Smooth muscle cell (in vitro differentiated cells): ENCODE measurements around the gene SPI1. TPM values are rescaled to one million over a fixed set of nuclear protein-coding genes. Genes with fewer than 3 reads are reported as not detected.

ENCODE experiments used
- DNase-seq: peaks from one replicate; lab custom pipeline; 2025; ENCODE audit not compliant: unreplicated experiment; lab: John Stamatoyannopoulos, UW
- H2AFZ ChIP-seq: fragments of 200-600 bp; sonication (generic); 2 replicates; pipeline ENCODE4 v1.6.0; 2016; ENCODE audit warnings: antibody characterized with exemption, low read depth, mild to moderate bottlenecking
- H3F3A ChIP-seq: fragments of 200-600 bp; sonication (generic); 2 replicates; pipeline ENCODE4 v1.6.0; 2017; ENCODE audit warnings: antibody characterized with exemption, low read depth
- H3K27ac ChIP-seq: fragments of 200-600 bp; sonication (generic); 2 replicates; pipeline ENCODE4 v1.5.1; 2016; ENCODE audit warnings: low read depth, mild to moderate bottlenecking
- H3K27me3 ChIP-seq: fragments of 200-600 bp; sonication (generic); 2 replicates; pipeline ENCODE4 v1.6.1; 2016; ENCODE audit warnings: low read depth, mild to moderate bottlenecking
- H3K36me3 ChIP-seq: fragments of 200-600 bp; sonication (generic); 2 replicates; pipeline ENCODE4 v1.5.1; 2016; ENCODE audit warnings: low read depth
- H3K4me1 ChIP-seq: fragments of 200-600 bp; sonication (generic); 2 replicates; pipeline ENCODE4 v1.5.1; 2016; ENCODE audit warnings: low read depth
- H3K4me2 ChIP-seq: fragments of 200-600 bp; sonication (generic); 2 replicates; pipeline ENCODE4 v1.6.0; 2016; ENCODE audit warnings: mild to moderate bottlenecking
- H3K4me3 ChIP-seq: fragments of 200-600 bp; sonication (generic); 2 replicates; pipeline ENCODE4 v1.5.1; 2016; ENCODE audit warnings: mild to moderate bottlenecking
- H3K79me2 ChIP-seq: fragments of 200-600 bp; sonication (generic); 2 replicates; pipeline ENCODE4 v1.6.0; 2016; ENCODE audit warnings: low read depth, mild to moderate bottlenecking
- H3K9ac ChIP-seq: fragments of 200-600 bp; sonication (generic); 2 replicates; pipeline ENCODE4 v1.6.0; 2016; ENCODE audit warnings: low read depth
- H3K9me3 ChIP-seq: fragments of 200-600 bp; sonication (generic); replicated peaks from 2 replicates; pipeline ENCODE4 v1.5.1; 2016; ENCODE audit warnings: low read depth
- H4K20me1 ChIP-seq: fragments of 200-600 bp; sonication (generic); 2 replicates; pipeline ENCODE4 v1.6.0; 2016; ENCODE audit warnings: low read depth
- WGBS: methylation state at CpG from one replicate; pipeline ENCODE4 v1.1.7; 2016; ENCODE audit warnings: low lambda C conversion rate; 5-methylcytosine and 5-hydroxymethylcytosine counted together
- polyA plus RNA-seq: library from polyadenylated mRNA; unstranded; fragments of >200 nt; fragmentation: Nextera tagmentation; extraction: Ambion mirVana; gene quantifications from 2 replicates; pipeline ENCODE4 v1.2.1, GENCODE V29; 2016
- total RNA-seq: library from RNA; depleted of rRNA; stranded (reverse); fragments of >200 nt; gene quantifications from 2 replicates; pipeline ENCODE4 v1.2.3, GENCODE V29; 2014
- TF ChIP-seq, protein P1 (sequence below): fragments of 200-600 bp; sonication (generic); IDR thresholded peaks from 2 replicates; pipeline ENCODE4 v1.5.1; 2017; ENCODE audit warnings: borderline replicate concordance, mild to moderate bottlenecking, antibody characterized with exemption; ENCODE audit not compliant: insufficient read depth, poor library complexity, severe bottlenecking

Gene SPI1
- total and polyA plus RNA-seq, 2 experiments from 2014 or later: not detected

DNA sequence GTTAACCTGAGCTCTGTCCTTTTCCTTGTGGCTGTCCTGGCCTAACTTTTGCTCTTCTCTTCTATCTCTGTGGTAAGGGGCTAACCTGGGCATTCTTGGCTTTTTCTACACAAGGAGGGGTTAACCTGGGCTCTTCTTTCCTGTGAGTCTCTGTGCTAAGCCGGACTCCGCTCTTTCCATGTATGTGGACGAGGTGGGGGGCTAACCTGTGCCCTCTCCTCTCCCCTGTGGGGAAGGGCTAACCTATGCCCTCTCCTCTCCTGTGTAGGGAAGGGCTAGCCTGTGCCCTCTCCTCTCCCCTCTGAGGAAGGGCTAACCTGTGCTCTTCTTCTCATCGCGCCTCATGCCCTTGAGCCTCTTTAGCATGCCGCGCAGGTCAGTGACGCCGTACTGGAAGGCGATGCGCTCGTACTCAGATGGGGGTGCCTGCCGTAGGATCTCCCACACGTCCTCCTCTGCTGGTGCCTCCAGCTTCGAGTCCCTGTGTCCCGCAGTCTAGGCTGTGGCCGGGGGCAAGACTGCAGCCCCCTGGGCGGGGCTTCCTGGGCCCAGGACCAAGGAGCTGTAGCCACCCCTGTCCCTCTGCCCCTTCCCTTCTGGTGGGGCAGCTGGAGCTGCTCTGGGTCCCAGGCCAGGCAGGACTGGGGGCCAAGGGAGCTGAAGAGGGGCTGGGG is 32.3 kb downstream of the SPI1 start:
- no peaks in the 10 kb centered on the region for H3K79me2 ChIP-seq
- no peaks in the 10 kb centered on the region for H3K36me3 ChIP-seq
- no peak overlapping the region for H3K27ac ChIP-seq
- TF ChIP-seq, protein P1, sequence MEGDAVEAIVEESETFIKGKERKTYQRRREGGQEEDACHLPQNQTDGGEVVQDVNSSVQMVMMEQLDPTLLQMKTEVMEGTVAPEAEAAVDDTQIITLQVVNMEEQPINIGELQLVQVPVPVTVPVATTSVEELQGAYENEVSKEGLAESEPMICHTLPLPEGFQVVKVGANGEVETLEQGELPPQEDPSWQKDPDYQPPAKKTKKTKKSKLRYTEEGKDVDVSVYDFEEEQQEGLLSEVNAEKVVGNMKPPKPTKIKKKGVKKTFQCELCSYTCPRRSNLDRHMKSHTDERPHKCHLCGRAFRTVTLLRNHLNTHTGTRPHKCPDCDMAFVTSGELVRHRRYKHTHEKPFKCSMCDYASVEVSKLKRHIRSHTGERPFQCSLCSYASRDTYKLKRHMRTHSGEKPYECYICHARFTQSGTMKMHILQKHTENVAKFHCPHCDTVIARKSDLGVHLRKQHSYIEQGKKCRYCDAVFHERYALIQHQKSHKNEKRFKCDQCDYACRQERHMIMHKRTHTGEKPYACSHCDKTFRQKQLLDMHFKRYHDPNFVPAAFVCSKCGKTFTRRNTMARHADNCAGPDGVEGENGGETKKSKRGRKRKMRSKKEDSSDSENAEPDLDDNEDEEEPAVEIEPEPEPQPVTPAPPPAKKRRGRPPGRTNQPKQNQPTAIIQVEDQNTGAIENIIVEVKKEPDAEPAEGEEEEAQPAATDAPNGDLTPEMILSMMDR: no peak
- H3K4me2 ChIP-seq: no peak overlapping the region
- H3K9me3 ChIP-seq: no peaks in the 10 kb centered on the region
- 93% methylated on average over 18 of the region's 18 CpGs for WGBS
- no peaks in the 10 kb centered on the region for H4K20me1 ChIP-seq
- H3K27me3 ChIP-seq: no peaks in the 10 kb centered on the region
- no peak overlapping the region for H3K4me3 ChIP-seq
- H2AFZ ChIP-seq: no peak overlapping the region
- no peak overlapping the region for H3K9ac ChIP-seq
- DNase-seq: no peak
- peaks cover 8% of the 10 kb centered on the region for H3K4me1 ChIP-seq
- no peaks in the 10 kb centered on the region for H3F3A ChIP-seq

DNA sequence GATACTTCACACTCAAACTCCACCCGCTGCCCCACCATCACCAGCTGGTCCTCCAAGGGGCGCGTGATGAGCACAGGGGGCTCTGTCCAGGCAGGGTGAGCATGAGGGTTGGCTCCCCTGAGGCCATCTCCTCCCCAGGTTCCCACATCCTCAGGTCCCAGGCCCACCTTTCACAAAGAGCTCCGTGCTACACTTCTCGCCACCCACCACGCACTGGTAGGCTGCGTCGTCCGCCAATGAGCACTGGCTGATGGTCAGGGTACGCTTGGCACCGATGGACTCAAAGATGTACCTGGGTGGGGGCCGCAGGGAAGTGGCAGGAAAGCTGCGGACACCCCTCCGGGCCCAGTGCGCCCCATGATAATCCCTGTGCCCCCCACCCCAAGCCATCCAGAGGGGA is 35.5 kb downstream of the SPI1 start:
- WGBS: 96% methylated on average over 15 of the region's 15 CpGs
- H3K4me1 ChIP-seq: peaks cover 8% of the 10 kb centered on the region

DNA sequence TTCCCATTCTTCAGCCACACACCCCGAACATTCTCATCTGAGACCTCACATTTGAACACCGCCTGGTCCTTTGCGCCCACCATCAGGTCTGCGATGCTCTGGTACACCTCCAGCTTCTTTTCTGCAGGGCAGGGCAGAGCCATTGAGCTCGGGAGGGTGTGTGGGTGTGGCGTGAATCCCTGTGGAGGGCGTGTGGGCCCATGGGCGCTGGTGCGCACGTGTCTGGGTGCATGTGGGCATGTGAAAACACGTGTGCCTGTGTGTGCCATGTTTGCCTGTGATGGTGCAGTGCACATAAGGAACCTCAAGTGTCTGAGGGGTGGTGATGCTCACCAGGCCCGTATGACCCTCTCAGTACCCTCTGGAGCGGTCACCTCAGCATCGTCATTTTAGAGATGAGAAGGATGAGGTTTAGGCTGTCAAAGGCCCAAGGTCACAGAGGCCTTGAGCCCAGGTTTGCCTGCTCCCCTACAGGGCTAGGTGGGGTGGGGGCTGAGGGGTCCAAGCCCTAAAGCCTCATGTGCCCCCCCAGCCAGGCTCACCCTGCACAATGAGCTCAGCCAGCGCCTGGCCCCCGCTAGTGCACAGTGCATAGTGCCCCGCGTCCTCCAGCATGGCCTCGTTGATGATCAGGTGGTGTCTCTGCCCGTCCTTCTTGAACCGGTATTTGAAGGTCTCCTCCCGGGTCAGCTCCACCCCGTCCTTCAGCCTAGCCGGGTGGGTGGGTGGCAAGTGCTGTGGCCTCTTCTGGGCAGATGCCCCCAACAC is 36.1 kb downstream of the SPI1 start:
- Histone ChIP-seq H2AFZ (no peak overlapping the region), H3K27ac (no peak overlapping the region), H3F3A (no peaks in the 10 kb centered on the region), H3K4me1 (peaks cover 8% of the 10 kb centered on the region), H3K27me3 (no peaks in the 10 kb centered on the region), H3K79me2 (no peaks in the 10 kb centered on the region), H3K9me3 (no peaks in the 10 kb centered on the region), H3K9ac (no peak overlapping the region), H3K4me2 (no peak overlapping the region), H4K20me1 (no peaks in the 10 kb centered on the region), H3K36me3 (no peaks in the 10 kb centered on the region), H3K4me3 (no peak overlapping the region)
- TF ChIP-seq, protein P1: no peak
- no peak for DNase-seq
- WGBS: 91% methylated on average over 24 of the region's 24 CpGs

More for the DNA sequence above, 35.5 kb downstream of the SPI1 start:
- no peak overlapping the region for H2AFZ ChIP-seq
- no peak overlapping the region for H3K4me2 ChIP-seq
- H3K4me3 ChIP-seq: no peak overlapping the region
- H3K9me3 ChIP-seq: no peaks in the 10 kb centered on the region
- H3F3A ChIP-seq: no peaks in the 10 kb centered on the region
- H3K36me3 ChIP-seq: no peaks in the 10 kb centered on the region
- no peak for DNase-seq
- H3K79me2 ChIP-seq: no peaks in the 10 kb centered on the region
- no peak overlapping the region for H3K27ac ChIP-seq
- no peak overlapping the region for H3K9ac ChIP-seq
- TF ChIP-seq, protein P1: no peak
- H4K20me1 ChIP-seq: no peaks in the 10 kb centered on the region
- no peaks in the 10 kb centered on the region for H3K27me3 ChIP-seq
